ENCODE results near the gene WBP2.
"Not testable (repeated sequence)": the region's sequence is repeated elsewhere in the genome, so short reads cannot be mapped to it uniquely, and the experiment has no call there.

Gene WBP2

DNA sequence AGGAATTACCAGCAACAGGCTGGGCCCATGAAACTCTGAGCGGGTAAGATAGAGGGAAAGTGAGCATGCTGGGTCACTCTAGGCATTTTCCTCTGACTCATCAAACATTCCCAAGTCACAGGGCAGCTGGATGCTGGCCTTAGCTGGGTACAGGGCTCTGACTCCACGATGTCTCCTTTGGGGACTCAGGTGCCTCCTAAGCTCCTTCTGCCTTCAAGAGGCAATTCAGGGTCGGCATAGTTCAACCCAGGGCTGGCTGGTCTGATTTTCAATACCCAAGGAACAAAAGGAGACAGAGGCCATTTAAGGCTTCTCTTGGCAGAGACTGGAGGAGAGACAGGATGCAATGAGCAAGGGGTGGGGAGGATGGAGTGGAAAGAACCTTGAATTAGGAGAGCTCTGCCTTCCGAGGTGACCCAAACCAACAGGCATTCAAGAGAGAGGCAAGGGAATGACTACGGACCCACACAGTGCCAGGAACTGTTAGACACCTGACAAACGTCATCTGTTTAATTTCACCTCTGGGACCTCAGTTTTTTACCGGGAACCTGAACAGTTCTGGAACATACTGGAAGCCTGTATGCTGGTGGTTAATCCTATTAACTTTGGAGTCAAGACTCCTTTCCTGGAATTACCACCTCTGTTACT, 910 bp downstream of the WBP2 start:
- TF ChIP-seq, protein P1, sequence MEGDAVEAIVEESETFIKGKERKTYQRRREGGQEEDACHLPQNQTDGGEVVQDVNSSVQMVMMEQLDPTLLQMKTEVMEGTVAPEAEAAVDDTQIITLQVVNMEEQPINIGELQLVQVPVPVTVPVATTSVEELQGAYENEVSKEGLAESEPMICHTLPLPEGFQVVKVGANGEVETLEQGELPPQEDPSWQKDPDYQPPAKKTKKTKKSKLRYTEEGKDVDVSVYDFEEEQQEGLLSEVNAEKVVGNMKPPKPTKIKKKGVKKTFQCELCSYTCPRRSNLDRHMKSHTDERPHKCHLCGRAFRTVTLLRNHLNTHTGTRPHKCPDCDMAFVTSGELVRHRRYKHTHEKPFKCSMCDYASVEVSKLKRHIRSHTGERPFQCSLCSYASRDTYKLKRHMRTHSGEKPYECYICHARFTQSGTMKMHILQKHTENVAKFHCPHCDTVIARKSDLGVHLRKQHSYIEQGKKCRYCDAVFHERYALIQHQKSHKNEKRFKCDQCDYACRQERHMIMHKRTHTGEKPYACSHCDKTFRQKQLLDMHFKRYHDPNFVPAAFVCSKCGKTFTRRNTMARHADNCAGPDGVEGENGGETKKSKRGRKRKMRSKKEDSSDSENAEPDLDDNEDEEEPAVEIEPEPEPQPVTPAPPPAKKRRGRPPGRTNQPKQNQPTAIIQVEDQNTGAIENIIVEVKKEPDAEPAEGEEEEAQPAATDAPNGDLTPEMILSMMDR (IDR thresholded peaks at IDR 0.05; ENCODE audit: low read depth, low read length), result no peak
- H3K4me3 ChIP-seq (ENCODE audit: low read depth, low read length), result peak overlapping the region; percentile 83

DNA sequence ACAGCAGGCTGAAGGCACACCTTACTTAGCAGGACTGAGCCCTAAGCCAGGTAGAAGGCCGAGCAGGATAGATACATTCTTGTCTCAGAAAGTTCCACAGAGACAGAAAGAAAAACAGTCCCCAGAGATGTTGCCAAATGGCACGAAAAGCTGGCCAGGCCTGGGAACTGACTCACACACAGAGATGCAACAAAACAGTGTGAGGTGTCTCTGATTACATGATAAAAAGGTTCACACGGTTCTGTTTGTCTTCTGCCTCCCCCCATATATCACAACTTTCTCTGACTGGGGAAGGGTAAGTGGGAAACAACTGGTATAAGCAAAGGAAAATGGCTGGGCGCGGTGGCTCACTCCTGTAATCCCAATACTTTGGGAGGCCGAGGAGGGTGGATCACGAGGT, 1.7 kb downstream of the WBP2 start:
- no peak overlapping the region for H3K4me3 ChIP-seq (ENCODE audit: low read depth, low read length)
- TF ChIP-seq, protein P1 (IDR thresholded peaks at IDR 0.05; ENCODE audit: low read depth, low read length), result no peak

DNA sequence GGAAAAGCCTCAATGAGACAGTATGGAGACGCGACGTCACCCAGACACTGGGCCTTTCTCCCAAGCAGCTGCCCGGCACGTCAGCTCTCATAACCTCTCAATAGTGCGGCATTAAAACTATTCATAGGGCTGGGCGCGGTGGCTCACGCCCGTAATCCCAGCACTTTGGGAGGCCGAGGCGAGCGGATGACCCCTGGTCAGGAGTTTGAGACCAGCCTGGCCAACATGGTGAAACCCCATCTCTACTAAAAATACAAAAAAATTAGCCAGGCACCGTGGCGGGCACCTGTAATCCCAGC, 3.5 kb downstream of the WBP2 start:
- not testable (repeated sequence) for H3K4me3 ChIP-seq (ENCODE audit: low read depth, low read length)

DNA sequence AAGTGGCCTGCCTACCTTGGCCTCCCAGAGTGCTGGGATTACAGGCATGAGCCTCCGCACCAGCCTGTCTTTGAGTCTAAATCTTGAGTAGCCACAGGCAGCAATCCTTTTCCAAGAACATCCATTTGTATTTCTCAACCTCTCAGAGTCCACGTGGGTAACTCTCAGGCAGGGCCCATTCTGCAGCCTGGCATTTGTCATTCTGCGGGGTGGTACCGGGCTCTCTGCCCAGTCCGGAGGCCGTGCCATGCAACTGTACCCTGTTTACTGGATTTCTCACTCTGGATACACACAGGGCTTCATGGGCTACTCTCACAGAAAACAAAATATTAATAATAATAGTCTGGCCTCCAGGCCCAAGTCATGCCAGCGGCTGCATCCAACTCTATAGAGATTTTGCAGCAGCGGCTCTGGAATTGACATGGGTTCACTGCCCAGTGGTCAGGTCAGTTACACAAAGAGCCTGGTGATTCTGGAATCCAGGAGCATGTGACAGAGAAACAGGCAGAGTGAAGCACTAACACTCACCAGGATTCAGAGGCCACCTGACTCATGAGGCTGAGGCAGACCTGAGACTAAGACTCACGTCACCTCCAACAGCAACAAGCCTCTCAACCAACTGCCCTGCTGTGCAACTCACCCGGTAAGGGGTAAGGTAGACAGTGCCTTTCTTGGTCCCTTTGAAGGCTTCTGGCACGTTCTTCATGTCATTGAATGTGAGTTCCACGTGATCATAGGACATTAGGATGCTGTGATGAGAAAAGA, 4.0 kb downstream of the WBP2 start:
- TF ChIP-seq, protein P1 (IDR thresholded peaks at IDR 0.05; ENCODE audit: low read depth, low read length), result no peak
- H3K4me3 ChIP-seq (ENCODE audit: low read depth, low read length), result no peak overlapping the region

- TF ChIP-seq, protein P1 (IDR thresholded peaks at IDR 0.05; ENCODE audit: low read depth, low read length), result no peak
- H3K4me3 ChIP-seq (ENCODE audit: low read depth, low read length), result no peak overlapping the region
Measured at GRCh38 chr17:75849724-75850123, 5.4 kb downstream of the WBP2 start.

DNA sequence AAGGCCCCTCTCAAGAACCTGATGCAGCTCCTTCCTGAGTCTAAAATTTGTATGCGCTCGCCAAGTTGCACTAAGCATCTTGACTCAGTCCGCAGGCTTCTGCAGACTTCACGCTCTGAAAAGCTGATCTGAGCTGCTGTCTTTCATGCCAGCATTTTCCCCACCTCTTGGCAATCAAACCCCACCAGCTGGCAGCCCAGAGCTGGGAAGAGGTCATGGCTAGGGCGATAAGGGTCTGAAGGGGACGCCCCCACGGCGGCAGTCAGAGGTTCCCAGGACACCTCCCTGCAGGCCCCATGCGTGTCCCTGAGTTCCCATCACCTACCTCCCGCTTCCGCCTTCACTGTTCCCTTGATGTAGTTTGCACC, 5.9 kb downstream of the WBP2 start:
- TF ChIP-seq, protein P1 (IDR thresholded peaks at IDR 0.05; ENCODE audit: low read depth, low read length), result no peak

DNA sequence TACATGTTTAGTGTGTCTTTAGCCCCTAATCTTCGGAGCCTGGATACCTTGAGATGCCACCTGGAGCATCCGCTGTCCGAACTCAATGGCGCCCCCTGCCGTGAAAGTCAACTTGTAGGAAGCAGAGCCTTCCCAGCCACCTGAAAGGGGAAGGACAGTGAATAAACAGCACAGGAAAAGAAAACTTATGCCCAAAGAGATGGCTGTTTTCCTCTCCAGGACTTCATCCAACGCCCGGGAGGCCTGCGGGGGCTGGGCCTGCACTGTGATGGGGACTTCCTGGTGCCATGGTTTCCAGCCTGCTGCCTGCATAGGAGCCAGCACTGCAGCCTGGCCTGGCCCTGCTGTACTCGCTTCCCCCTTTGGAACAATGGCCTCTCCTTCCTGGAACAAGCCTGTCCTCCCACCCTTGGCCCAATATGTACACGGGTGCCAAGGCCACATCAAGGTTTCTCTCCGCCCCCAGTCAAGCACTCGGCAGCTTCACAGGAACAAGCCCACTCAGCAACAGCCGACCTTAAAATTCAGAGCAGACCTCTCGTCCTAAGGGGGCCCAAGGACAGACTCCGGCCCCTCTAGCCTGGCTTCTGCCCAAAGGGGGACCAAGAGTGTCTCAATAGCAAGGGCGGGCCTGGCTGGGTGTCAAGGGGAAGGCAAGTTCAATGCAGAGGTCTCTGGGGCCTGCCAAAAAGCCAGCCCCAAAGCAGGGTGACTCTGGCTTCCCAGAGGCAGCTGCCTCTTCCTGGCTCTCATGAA, 6.4 kb downstream of the WBP2 start:
- H3K4me3 ChIP-seq (ENCODE audit: low read depth, low read length), result no peak overlapping the region
- TF ChIP-seq, protein P1 (IDR thresholded peaks at IDR 0.05; ENCODE audit: low read depth, low read length), result peak; percentile 72

More for the DNA sequence above, 5.9 kb downstream of the WBP2 start:
- H3K4me3 ChIP-seq (ENCODE audit: low read depth, low read length), result no peak overlapping the region

Data from WI38 (cell line).